OCI-LY1 (cell line): ENCODE measurements around the gene PCNX2.

ENCODE experiments used
- CTCF ChIP-seq: fragments of 200-600 bp; sonication (generic), shearing (Covaris generic); IDR thresholded peaks from 2 replicates; pipeline ENCODE4 v1.5.1; 2017; ENCODE audit warnings: mild to moderate bottlenecking, antibody characterized with exemption, low read length, moderate library complexity, mixed read lengths
- EZH2 ChIP-seq: fragments of 200-600 bp; sonication (generic), shearing (Covaris generic); IDR thresholded peaks from 2 replicates; pipeline ENCODE4 v1.8.0; 2017; ENCODE audit warnings: borderline replicate concordance, mixed run types, mild to moderate bottlenecking, antibody characterized with exemption, low read length, moderate library complexity, mixed read lengths

- TF ChIP-seq CTCF: no peak
- no peak for TF ChIP-seq EZH2
Measured at GRCh38 chr1:233180641-233181364, 114.7 kb downstream of the PCNX2 start.
